Neural progenitor cell (in vitro differentiated cells): ENCODE results near the gene MISP3.

Source experiments
- CTCF ChIP-seq: fragments of 200-600 bp; sonication (generic); IDR thresholded peaks from 2 replicates; pipeline ENCODE4 v1.5.1; 2017; ENCODE audit warnings: antibody characterized with exemption, mild to moderate bottlenecking
- EZH2 ChIP-seq: fragments of 200-600 bp; sonication (generic); IDR thresholded peaks from 2 replicates; pipeline ENCODE4 v1.6.1; 2017; ENCODE audit warnings: antibody characterized with exemption, mild to moderate bottlenecking, moderate library complexity
- EZH2phosphoT487 ChIP-seq: fragments of 200-600 bp; sonication (generic); IDR thresholded peaks from 2 replicates; pipeline ENCODE4 v1.6.1; 2017; ENCODE audit warnings: antibody characterized with exemption

GRCh38 chr19:14086098-14086497, 13.5 kb downstream of the MISP3 start:
- no peak for TF ChIP-seq EZH2
- TF ChIP-seq CTCF, result no peak
- TF ChIP-seq EZH2phosphoT487, result no peak
